ENCODE data around the gene ERC1.

DNA sequence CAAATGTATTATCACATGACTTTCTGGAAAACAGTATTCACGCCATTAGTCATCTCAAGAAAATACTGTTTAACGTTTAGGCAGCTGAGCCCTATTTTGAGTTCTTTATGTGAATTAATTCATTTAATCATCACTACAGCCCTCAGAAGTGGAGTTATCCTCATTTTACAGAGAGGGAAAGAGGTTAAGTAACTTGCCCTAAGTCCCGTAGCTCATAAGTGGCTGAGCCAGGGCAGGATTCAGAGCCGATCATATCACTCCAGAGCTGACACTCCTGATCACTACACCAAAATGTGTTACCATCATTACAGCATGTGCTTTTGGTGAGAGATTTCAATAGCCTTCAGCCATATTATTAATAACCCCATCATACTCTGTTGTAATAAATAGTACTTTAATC, 392.7 kb downstream of the ERC1 start:
- TF ChIP-seq GATA2 (IDR thresholded peaks at IDR 0.05; ENCODE audit: low read depth, low read length) (no peak), GATA3 (IDR thresholded peaks at IDR 0.05; ENCODE audit: low read depth, low read length) (no peak)
